DMS153 treated with DMSO at 0.1 percent for 48 hours (cell line): Measurements from ENCODE around the gene PIH1D1.

Experiments used
- DNase-seq: peaks from one replicate; lab custom pipeline; 2025; ENCODE audit not compliant: unreplicated experiment; lab: John Stamatoyannopoulos, UW

Gene PIH1D1

GRCh38 chr19:49421039-49421877, 30.4 kb downstream of the PIH1D1 start:
- DNase-seq = peak; percentile 82

GRCh38 chr19:49420227-49420626, 31.4 kb downstream of the PIH1D1 start:
- DNase-seq = no peak

GRCh38 chr19:49419173-49419572, 32.4 kb downstream of the PIH1D1 start:
- DNase-seq = no peak

GRCh38 chr19:49418511-49418910, 33.1 kb downstream of the PIH1D1 start:
- DNase-seq = no peak

GRCh38 chr19:49417088-49417487, 34.5 kb downstream of the PIH1D1 start:
- no peak for DNase-seq

GRCh38 chr19:49415810-49416200, 35.8 kb downstream of the PIH1D1 start:
- DNase-seq = no peak

- DNase-seq = no peak
Observed at GRCh38 chr19:49415102-49415809, 36.4 kb downstream of the PIH1D1 start.

GRCh38 chr19:49414256-49414655, 37.4 kb downstream of the PIH1D1 start:
- DNase-seq = no peak

- DNase-seq = no peak
Observed at GRCh38 chr19:49413348-49413747, 38.3 kb downstream of the PIH1D1 start.

- no peak for DNase-seq
Observed at GRCh38 chr19:49411681-49412326, 39.8 kb downstream of the PIH1D1 start.

GRCh38 chr19:49409441-49410029, 42.1 kb downstream of the PIH1D1 start:
- DNase-seq = peak; percentile 7

- DNase-seq = no peak
Observed at GRCh38 chr19:49408816-49409440, 42.7 kb downstream of the PIH1D1 start.

GRCh38 chr19:49407482-49408015, 44.1 kb downstream of the PIH1D1 start:
- DNase-seq = no peak

GRCh38 chr19:49407079-49407478, 44.5 kb downstream of the PIH1D1 start:
- DNase-seq = no peak

- peak; percentile 25 for DNase-seq
Observed at GRCh38 chr19:49403404-49404187, 48.0 kb downstream of the PIH1D1 start.

GRCh38 chr19:49400029-49400428, 51.6 kb downstream of the PIH1D1 start:
- DNase-seq = no peak

GRCh38 chr19:49398931-49399330, 52.7 kb downstream of the PIH1D1 start:
- DNase-seq = no peak

- DNase-seq = no peak
Observed at GRCh38 chr19:49398001-49398615, 53.5 kb downstream of the PIH1D1 start.

- no peak for DNase-seq
Observed at GRCh38 chr19:49396738-49397505, 54.7 kb downstream of the PIH1D1 start.
